Mesenteric fat pad (tissue), 1 donor: ENCODE results near the gene STEAP1B. TPM values are rescaled to one million over a fixed set of nuclear protein-coding genes. Genes with fewer than 3 reads are reported as not detected.
"Not testable (repeated sequence)": the region's sequence is repeated elsewhere in the genome, so short reads cannot be mapped to it uniquely, and the experiment has no call there.

ENCODE experiments used
- DNase-seq: peaks from one replicate; pipeline ENCODE4 v3.0.0-alpha.2; 2020; ENCODE audit warnings: low spot score
- total RNA-seq: library from RNA; stranded (reverse); fragmentation: NEBNext Ultra II Directional; extraction: Animal tissue kit (Norgen Biotek cat#: 25700); gene quantifications from one replicate; pipeline ENCODE4 v1.2.1, GENCODE V29; 2021
- donor health status: DM: yes; HTN: yes; CAD: no.

The STEAP1B gene
- total RNA-seq, 1 donor from 2014 or later = 2.6 TPM

- no peak for DNase-seq
Measured at GRCh38 chr7:22499044-22499443, 944 bp downstream of the STEAP1B start.

GRCh38 chr7:22496912-22497311, 3.1 kb downstream of the STEAP1B start:
- DNase-seq = not testable (repeated sequence)

- DNase-seq = not testable (repeated sequence)
Measured at GRCh38 chr7:22496296-22496888, 3.6 kb downstream of the STEAP1B start.

- not testable (repeated sequence) for DNase-seq
Measured at GRCh38 chr7:22493160-22493925, 6.6 kb downstream of the STEAP1B start.

- DNase-seq = no peak
Measured at GRCh38 chr7:22488643-22489462, 11.1 kb downstream of the STEAP1B start.

- no peak for DNase-seq
Measured at GRCh38 chr7:22487978-22488642, 11.9 kb downstream of the STEAP1B start.

- DNase-seq = no peak
Measured at GRCh38 chr7:22486597-22486996, 13.4 kb downstream of the STEAP1B start.

- no peak for DNase-seq
Measured at GRCh38 chr7:22485189-22485588, 14.8 kb downstream of the STEAP1B start.

GRCh38 chr7:22482503-22482902, 17.5 kb downstream of the STEAP1B start:
- DNase-seq = no peak

GRCh38 chr7:22481726-22482125, 18.3 kb downstream of the STEAP1B start:
- no peak for DNase-seq

- DNase-seq = no peak
Measured at GRCh38 chr7:22480523-22481075, 19.4 kb downstream of the STEAP1B start.

GRCh38 chr7:22477876-22478450, 22.0 kb downstream of the STEAP1B start:
- no peak for DNase-seq

GRCh38 chr7:22477262-22477661, 22.7 kb downstream of the STEAP1B start:
- DNase-seq = no peak

- DNase-seq = no peak
Measured at GRCh38 chr7:22476824-22477223, 23.2 kb downstream of the STEAP1B start.

GRCh38 chr7:22474645-22475044, 25.3 kb downstream of the STEAP1B start:
- DNase-seq = no peak

- no peak for DNase-seq
Measured at GRCh38 chr7:22470981-22471380, 29.0 kb downstream of the STEAP1B start.

- DNase-seq = no peak
Measured at GRCh38 chr7:22469371-22470143, 30.4 kb downstream of the STEAP1B start.

- DNase-seq = no peak
Measured at GRCh38 chr7:22468609-22469008, 31.4 kb downstream of the STEAP1B start.

- no peak for DNase-seq
Measured at GRCh38 chr7:22464299-22464698, 35.7 kb downstream of the STEAP1B start.
